Muscle of leg (tissue), 9 donors: ENCODE results near the gene STARD6. TPM values are rescaled to one million over a fixed set of nuclear protein-coding genes. Genes with fewer than 3 reads are reported as not detected.

Experiments
- polyA plus RNA-seq, 8 donors: library from polyadenylated mRNA; unstranded; fragments of 120-200 nt; gene quantifications; one replicate each; pipeline versions ENCODE4 v1.2.1 to v1.2.3, GENCODE V29; 2013; ENCODE audit warnings: inconsistent platforms in 1 of 8, low replicate concordance in 1 of 8; ENCODE audit not compliant: insufficient read length in 8 of 8, insufficient read depth in 1 of 8
- total RNA-seq: library from RNA; stranded (reverse); fragments of 120-200 nt; gene quantifications from one replicate; pipeline ENCODE4 v1.2.4, GENCODE V29; 2013

Gene STARD6
- total and polyA plus RNA-seq, 9 donors = 0.18 TPM; not detected in 8

Other genes with a start within 250 kb of the STARD6 start
- gene MBD2, start 133.2 kb downstream of the STARD6 start, total RNA-seq = 26.5 TPM
- 10 to 100 TPM; 38.4 to 60.5 (median 44.4) TPM for gene MBD2, start 133.2 kb downstream of the STARD6 start, polyA plus RNA-seq
- 33.4 TPM for gene POLI, start 88.3 kb downstream of the STARD6 start, total RNA-seq
- gene POLI, start 88.3 kb downstream of the STARD6 start, polyA plus RNA-seq = 10 to 100 TPM; 14.5 to 42.9 (median 20.0) TPM
- 4.4 TPM for gene C18orf54, start within 50 bp of the STARD6 start, total RNA-seq
- gene C18orf54, start within 50 bp of the STARD6 start, polyA plus RNA-seq = 1 to 10 TPM; 4.4 to 7.7 (median 5.5) TPM
- gene DYNAP, start 233.4 kb upstream of the STARD6 start, total RNA-seq = not detected
- gene DYNAP, start 233.4 kb upstream of the STARD6 start, polyA plus RNA-seq = under 1 TPM in 1 of 8 donors, not detected in 7; 0.07 TPM